Measurements from ENCODE around the gene KCTD20.

KCTD20 gene

DNA sequence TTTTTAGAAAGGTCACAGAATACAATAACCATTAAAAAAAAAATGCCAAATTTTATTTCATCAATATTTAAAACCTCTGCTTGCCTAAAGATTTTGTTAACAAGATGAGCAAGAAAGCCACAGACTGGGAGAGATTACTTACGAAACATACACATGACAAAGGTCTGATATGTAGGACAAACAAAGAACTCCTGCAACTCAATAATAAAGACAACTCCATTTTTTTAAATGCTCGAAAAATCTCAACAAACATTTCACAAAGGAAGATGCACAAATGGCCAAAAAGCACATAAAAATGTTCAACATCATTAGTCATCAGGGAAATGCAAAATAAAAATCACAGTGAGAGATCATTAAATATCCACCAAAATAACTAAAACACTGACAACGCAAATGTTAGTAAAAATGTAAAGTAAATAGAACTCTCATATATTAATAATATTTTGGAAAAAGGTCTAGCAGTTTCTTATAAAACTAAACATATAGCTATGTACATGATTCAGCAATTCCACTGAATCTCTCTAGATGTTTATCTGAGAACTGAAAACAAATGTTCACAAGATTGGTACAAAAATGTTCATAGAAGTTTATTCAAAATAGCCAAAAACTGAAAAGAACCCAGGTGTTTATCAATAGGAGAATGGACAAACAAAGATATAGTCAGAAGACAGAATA, 94.2 kb downstream of the KCTD20 start:
- no peak for DNase-seq (ENCODE audit: low read depth in 2 of 2)

DNA sequence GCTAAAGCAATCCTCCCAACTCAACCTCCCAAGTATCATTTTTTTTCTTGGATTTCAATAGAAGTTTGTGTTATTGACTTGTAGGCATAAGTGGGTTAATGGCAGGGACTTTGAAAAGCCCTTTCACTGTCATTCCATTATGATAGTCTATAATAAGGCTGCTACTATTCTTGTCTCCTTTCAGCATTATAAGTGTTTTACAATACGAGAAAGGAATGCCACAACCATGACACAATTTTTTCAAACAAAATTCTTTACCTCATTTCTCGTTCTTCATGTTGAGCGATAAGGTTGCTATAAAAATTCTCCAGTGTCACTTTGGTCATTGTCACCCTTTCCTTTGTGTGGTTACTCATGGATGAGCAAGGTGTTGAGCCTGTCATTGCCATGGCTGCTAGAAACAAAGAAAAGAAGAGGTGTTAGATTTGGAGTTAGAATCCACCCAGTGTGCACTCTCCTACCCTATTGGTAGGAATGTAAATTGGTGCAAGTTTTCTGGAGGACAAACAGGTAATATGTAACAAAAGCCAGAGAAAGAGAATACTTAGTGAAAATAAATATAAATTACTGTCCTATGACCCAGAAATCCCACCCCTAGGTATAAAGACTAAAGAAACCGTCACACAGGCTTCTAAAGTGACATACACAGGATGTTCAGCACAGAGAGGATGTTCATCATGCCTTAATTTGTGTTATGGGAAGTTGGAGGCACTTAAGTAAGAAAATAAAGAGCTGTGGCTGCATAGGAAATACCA, 97.2 kb downstream of the KCTD20 start:
- DNase-seq (ENCODE audit: low read depth in 2 of 2): no peak
